HG03432 (cell line): ENCODE measurements around the gene MRPL12.

ENCODE experiments used
- ATAC-seq: cut with Tn5 transposase; IDR thresholded peaks from one replicate; pipeline ENCODE4 v1.9.1; 2021; ENCODE audit warnings: mild to moderate bottlenecking, moderate library complexity; ENCODE audit not compliant: unreplicated experiment

Gene MRPL12

DNA sequence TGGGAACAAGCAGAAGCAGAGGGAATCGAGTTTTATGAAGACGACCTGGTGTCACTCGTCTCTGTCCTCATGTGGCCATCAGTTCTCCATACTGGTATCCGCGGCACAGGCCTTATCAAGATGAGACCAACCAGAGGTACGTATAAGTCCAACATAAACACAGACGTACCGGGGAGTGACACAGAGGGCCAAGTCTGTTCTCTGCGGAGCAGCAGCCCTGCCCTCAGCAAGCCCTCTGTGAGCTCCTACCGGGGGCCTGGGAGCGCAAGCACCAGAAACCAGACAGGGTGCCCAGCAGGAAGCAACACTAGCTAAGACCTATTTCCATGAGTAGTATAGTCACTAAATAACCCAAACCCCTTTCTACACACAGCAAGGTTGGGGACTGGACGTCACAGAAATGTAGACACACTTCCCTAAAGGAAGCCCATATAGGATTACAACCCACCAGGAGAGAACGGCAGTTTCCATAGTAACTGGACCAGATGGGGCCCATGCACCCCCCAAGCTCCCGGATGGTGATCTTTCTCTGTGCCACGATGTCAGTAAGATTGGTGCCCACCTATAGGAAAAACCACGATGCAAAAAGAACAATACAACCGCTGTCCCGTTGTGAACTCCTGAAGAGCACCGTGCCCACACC lies 20.5 kb upstream of the MRPL12 start:
- ATAC-seq = no peak

DNA sequence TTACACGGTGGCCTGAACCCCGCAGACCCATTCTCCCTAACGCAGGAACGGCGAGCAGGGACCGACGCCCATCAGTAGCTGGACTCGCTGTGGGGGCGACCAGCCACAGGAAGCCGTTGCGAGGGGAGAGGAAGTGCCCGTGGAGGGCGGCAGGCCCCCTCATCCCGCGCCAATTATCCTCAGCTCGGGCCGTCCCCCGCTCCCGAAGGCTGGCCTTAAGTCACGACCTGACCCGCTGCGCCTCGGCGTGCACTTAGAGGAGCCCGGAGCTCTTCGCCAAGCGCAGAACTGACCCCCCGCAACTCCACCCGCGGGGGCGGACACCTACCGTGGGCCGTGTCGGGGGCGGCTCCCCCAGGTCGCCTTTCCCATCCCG lies 20.0 kb upstream of the MRPL12 start:
- ATAC-seq = peak; percentile 18

DNA sequence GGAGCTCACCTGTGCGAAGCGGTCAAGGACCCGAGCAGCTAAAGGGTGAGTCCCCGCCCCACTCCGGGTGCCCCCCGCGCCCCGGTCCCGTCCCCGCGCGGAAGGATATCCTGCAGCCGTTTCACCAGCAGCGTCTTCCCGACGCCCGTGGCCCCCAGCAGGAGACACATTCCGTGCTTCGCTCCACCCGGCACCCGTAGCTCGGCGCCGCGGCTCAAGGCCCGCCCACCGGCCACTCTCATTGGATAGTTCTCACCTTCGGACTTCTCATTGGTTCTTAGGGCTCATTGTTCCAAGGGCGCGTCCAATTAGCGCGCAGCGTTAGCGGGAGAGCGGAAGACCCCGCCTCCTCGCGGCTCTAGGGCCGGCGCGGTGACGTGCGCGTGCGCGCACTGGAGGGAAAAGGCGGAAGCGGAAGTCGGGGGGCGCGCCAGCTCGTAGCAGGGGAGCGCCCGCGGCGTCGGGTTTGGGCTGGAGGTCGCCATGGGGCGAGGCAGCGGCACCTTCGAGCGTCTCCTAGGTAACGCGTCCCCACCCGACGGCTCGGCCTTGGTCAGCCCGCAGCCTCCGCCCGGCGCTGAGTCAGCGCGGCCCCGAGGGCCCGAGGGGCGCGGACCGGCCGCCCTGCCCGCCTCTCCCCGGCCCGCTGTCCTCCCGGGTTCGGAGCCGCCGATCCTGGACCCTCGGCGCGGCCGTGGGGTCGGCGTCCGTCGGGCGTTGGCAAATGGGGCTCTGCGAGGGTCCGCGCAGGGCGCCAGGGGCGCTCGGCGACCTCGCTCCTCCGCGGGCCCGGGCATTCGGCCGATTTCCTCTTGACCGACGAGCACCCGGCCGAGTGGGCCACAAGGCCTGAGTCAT lies 19.4 kb upstream of the MRPL12 start, which contains the start of the genes ARL16 and HGS:
ARL16 (minus strand) TSS at position 214 of the 858 bp plus-strand sequence; CDS start at position 170, 44 bp downstream.
HGS (plus strand) TSS at position 428 of the 858 bp plus-strand sequence; CDS start at position 484, 56 bp downstream.
- ATAC-seq = peak; percentile 89

DNA sequence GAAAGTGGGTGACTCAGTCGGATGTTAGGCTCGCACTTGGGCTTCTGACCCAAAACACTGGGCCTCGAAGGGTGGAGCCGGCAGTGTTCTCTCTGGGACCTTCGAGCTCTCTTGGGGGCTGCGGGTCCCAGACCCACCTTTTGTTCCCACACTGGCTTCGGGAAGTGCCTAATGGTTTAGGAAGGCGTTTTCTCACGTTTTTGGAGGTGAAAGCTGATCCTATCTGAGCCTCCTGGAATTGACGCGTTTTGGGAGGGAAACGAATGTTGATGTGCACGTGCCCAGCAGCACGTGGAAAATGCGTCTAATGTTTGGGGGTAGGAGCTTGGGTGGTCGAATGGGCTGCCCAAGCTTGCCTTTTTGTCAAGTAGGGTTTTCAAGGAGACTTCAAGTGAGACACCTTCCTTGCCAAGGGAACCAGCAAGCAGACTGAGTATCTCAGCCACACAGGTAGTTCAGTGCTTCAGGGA lies 18.7 kb upstream of the MRPL12 start:
- ATAC-seq = no peak

DNA sequence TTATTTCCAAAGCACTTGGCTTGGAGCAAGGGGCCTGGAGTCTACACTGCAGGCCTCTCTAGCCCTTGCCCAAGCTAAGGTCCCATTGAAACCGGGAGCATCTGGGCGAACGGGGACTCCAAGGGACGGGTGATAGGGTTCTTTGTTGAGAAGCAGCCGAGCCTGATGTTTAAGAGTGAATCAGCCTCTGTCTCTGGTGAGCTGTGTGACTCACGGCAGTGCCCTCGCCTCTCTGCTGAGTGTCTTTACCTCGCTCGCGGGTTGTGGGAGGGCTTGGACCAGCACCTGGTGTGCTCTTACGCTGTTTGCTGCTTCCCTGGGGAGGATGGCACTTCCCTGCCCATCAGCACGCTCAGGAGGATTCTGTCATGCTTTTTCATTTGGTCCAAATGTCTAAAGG lies 18.1 kb upstream of the MRPL12 start:
- ATAC-seq = no peak

DNA sequence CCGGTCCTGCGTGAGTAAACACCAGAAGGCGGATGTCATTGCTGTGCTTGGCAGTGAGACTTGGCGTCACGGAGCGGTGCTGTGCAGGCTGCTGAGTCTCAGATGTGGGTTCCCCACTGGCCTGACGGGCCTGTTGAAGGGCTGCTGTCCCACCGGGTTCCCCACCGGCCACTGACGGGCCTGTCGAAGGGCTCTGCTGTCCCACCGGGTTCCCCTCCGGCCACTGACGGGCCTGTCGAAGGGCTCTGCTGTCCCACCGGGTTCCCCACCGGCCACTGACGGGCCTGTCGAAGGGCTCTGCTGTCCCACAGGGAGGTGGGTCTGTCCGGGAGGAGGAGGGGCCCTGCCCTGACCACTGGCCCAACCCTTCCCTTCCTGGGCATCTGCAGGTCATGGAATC lies 16.6 kb upstream of the MRPL12 start:
- no peak for ATAC-seq

DNA sequence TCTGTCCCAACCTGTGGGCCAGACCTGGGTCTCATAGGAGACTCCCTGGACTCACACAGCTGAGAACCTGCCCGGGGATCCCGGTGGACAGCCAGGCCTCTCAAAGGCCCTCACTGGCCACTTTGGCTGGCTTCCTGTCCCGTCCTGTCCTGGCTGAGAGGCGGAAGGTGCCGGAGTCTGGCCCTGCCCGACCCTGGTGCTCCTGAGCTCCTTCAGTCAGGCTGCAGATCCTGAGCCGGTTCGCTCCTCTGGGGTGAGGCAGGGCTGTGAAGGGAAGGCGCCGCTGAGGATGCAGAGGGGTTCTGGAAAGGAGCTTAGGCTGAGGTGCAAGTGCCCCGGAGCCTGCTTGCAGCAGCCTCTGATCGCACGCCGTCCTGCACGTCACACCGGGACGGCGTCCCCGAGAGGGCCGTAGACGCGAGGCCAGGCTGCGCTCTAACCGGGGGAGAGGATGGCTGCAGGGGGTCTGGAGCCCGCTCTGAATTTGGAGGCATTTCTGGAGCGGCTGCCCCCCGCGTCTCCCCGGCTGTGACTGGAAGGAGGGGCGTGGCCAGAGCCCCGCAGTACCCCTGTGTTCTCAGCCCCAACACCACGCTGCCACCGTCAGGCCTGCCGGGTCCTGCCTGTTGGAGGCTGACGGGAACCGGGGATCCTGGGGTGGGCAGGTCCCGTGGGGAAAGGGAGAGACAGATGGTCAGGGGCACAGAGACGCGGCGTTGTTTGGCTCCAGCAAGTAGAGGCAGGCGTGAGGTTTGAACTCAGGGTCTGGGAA lies 15.2 kb upstream of the MRPL12 start:
- no peak for ATAC-seq

DNA sequence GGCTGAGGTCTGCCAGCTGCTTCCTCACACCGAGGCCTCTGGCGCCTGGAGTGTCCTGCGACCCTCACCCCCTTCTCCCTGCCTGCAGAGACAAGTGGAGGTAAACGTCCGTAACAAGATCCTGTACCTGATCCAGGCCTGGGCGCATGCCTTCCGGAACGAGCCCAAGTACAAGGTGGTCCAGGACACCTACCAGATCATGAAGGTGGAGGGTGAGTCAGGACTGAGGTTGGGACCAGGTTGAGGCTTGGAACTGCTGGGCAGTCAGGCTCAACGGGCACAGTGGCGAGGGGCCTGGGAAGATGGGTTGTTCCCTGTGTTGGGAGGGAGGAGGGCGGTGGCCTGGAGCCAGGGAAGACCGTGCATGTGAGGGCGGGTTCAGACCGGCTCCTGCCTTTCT lies 14.6 kb upstream of the MRPL12 start:
- no peak for ATAC-seq

DNA sequence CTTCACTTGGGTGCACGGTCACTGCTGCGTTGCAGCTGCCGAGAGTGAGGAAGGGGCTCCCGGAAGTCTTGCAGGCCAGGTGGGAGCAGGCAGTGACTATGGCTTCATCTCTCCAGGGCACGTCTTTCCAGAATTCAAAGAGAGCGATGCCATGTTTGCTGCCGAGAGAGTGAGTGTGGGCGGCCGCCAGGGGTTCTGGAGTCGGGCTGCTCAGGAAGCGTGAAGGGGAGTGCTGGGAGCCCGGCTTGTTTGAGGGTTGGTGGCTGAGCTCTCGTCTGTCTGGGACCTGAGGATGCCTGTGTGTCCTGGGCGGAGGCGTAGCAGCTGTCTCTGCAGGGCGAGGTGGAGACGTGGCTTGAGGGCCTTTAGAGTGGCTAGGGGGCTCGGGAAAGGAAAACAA lies 13.1 kb upstream of the MRPL12 start:
- ATAC-seq = no peak

DNA sequence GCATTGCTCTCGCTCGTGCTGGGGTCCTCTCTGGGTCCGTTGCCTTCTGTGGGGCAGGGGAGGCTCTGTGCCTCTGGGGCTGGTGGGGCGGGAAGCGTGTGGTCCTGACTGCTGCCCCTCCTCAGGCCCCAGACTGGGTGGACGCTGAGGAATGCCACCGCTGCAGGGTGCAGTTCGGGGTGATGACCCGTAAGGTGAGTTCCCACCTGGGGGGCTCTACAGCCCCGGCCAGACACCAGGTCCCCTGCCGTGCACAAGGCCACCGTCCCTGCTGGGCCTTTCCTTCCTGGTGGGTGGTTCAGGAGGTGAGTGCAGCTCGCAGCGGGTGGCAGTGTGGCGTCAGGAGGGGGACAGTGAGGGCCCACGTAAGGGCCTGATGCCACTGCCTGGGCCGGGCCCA lies 12.6 kb upstream of the MRPL12 start:
- ATAC-seq = no peak

DNA sequence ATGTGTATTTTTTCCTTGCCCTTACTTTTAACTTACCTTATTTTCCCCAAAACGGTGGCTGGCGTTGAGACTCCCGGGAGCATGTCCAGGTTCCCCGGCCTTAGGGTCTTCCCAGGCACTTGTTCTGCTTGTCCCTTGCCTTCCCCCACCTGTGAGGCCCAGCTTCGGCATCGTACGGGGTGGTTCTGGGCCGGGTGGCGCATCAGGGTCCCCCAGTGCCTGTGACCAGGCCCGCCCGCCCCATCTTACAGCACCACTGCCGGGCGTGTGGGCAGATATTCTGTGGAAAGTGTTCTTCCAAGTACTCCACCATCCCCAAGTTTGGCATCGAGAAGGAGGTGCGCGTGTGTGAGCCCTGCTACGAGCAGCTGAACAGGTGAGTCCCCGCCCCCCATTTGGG lies 12.0 kb upstream of the MRPL12 start:
- no peak for ATAC-seq

DNA sequence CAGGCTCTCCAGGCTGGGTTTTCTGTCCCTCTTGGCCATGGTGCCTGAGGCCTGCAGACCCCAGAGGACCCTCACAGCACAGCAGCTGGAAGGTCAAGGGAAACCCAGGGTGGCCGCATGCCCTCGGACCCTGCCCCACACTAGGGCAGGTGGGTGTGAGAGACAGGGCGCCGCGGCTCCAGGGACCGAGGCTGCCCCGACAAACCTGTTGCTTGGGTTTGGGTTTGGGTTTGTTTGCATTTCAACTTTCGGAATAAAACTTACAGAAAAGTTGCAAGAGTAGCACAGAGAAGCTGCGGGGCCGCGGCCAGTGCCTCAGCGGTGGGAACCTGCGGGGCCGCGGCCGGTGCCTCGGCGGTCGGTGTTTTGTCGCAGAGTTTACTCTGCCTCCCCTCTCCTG lies 11.6 kb upstream of the MRPL12 start:
- ATAC-seq = no peak

DNA sequence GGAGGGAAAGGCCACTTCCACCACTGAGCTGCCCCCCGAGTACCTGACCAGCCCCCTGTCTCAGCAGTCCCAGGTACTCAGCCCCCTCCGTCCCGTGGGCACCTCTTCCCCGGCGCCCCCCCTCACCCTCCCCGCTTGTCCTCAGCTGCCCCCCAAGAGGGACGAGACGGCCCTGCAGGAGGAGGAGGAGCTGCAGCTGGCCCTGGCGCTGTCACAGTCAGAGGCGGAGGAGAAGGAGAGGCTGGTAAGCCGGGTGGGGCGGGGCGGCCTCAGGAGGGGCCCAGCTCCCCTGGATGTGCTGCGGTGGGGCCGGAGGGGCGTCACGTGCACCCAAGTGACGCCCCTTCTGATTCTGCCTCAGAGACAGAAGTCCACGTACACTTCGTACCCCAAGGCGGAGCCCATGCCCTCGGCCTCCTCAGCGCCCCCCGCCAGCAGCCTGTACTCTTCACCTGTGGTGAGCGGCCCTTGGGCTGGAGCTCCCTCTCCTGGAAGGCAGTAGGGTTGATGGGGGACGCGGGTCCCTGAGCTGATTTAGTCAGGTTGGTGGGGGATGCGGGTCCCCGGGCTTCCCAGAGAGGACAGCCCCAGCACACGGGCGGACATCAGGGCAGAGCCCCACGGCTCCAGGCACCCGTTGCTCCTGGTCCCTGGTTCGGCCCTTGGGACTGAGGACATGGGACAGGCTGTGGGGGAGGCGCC lies 9.5 kb upstream of the MRPL12 start:
- ATAC-seq = no peak

DNA sequence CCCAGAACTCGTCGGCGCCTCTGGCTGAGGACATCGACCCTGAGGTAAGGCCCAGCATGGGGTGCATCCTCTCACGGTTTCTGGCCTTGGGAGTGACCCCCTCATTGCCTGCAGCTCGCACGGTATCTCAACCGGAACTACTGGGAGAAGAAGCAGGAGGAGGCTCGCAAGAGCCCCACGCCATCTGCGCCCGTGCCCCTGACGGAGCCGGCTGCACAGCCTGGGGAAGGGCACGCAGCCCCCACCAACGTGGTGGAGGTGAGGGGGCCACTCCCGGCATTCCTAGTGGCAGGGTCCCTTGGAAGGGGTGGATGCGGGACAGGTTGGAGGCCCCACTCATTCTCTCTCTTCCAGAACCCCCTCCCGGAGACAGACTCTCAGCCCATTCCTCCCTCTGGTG lies 8.4 kb upstream of the MRPL12 start:
- ATAC-seq = no peak

DNA sequence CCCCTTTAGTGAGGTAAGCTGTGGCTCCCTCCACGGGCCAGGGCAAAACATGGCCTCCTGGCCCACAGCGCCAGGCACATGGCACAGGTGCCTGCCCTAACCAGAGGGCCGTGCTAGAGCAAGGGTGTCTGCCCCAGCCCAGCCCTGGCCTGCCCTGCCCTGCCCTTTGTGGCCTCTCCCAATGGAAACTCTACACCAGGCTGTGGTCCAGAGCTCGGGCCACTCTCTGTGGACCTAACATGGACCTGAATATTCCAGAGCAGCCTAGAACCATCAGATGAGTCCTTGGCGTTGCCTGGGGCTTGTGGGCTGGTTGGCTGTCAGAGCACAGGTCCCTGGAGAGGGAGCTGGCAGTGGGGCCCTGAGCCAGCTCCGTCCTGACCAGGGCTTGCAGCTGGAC lies 8.0 kb upstream of the MRPL12 start:
- no peak for ATAC-seq

DNA sequence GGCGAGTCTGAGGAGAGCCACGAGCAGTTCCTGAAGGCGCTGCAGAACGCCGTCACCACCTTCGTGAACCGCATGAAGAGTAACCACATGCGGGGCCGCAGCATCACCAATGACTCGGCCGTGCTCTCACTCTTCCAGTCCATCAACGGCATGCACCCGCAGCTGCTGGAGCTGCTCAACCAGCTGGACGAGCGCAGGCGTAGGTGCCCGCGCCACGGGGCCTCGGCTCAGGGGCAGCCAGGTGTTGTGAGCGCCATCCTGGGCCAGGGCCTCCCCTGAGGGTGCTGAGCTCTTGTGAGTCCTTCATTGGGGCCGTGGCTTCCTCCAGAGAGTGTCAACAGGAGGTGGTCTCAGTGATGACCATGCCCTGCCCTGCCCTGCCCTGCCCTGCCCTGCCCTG lies 7.4 kb upstream of the MRPL12 start:
- ATAC-seq = no peak

DNA sequence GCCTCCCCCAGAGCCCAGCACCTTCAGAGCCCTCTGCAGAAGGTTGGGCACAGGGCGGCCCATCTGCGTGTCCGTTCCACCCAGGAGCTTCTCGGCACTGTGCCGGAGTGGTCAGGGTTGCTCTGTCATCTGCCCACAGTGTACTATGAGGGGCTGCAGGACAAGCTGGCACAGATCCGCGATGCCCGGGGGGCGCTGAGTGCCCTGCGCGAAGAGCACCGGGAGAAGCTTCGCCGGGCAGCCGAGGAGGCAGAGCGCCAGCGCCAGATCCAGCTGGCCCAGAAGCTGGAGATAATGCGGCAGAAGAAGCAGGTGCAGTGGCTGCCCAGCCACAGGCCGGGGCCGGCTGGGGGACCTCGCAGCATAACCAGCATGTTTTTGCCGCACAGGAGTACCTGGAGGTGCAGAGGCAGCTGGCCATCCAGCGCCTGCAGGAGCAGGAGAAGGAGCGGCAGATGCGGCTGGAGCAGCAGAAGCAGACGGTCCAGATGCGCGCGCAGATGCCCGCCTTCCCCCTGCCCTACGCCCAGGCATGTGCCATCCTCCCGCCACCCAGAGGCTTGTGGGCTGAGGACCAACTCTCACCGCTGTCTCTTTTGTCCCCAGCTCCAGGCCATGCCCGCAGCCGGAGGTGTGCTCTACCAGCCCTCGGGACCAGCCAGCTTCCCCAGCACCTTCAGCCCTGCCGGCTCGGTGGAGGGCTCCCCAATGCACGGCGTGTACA lies 6.8 kb upstream of the MRPL12 start:
- ATAC-seq = no peak

DNA sequence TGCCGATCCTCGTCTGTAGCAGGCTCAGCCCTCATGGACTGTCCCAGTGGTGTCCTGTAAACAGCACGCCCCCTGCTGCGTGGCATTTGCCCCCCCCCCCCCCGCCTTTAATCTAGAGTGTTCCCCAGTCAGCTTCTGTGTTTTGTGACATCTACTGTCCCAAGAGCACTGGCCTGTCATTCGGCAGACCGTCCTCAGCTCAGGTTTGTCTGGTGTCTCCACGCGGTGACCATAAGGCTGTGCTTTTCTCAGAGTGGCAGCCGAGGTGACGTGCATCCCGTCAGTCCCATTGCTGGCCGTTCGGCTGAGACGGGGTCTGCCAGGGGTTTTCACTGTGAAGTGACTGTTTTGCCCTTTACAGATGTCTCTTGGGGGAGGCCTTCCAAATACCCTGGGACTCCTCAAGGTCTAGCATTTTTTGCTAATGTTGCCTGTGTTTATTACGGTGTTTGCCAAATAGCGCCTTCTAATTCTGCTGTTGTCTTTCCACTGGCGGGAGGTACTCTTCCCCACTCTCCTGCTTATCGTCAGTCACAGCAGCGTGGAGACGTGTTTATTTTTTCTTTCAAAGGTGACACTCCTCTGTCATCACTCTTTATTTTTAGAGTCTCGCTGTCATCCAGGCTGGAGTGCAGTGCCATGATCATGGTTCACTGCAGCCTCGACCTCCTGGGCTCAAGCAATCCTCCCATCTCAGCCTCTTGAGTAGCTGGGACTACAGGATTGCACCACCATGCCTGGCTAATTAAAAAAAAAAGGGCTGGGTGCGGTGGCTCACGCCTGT lies 5.7 kb upstream of the MRPL12 start:
- no peak for ATAC-seq
